KOPT-K1 (cell line): ENCODE results near the gene S100A14.

ENCODE experiments used
- H3K27ac ChIP-seq: fragments of 200-600 bp; sonication (generic); 2 replicates; pipeline ENCODE4 v1.5.1; 2016; ENCODE audit warnings: antibody characterized with exemption, mild to moderate bottlenecking, low read depth, low read length; ENCODE audit not compliant: poor library complexity, severe bottlenecking
- H3K36me3 ChIP-seq: fragments of 200-600 bp; sonication (generic); 2 replicates; pipeline ENCODE4 v1.5.1; 2017; ENCODE audit warnings: antibody characterized with exemption, mild to moderate bottlenecking, low read length, moderate library complexity; ENCODE audit not compliant: insufficient read depth
- H3K9me3 ChIP-seq: fragments of 200-600 bp; sonication (generic); 2 replicates; pipeline ENCODE4 v1.5.1; 2017; ENCODE audit warnings: antibody characterized with exemption, low read length, mild to moderate bottlenecking; ENCODE audit not compliant: insufficient read depth, poor library complexity, severe bottlenecking

Gene S100A14

GRCh38 chr1:153629971-153630370 is 13.8 kb upstream of the S100A14 start:
- no peaks in the 10 kb centered on the region for H3K36me3 ChIP-seq
- H3K27ac ChIP-seq = no peak overlapping the region
- no peaks in the 10 kb centered on the region for H3K9me3 ChIP-seq

- Histone ChIP-seq H3K9me3 (no peaks in the 10 kb centered on the region), H3K27ac (no peak overlapping the region), H3K36me3 (no peaks in the 10 kb centered on the region)
These were observed 13.2 kb upstream of the S100A14 start for GRCh38 chr1:153629343-153629665.

DNA sequence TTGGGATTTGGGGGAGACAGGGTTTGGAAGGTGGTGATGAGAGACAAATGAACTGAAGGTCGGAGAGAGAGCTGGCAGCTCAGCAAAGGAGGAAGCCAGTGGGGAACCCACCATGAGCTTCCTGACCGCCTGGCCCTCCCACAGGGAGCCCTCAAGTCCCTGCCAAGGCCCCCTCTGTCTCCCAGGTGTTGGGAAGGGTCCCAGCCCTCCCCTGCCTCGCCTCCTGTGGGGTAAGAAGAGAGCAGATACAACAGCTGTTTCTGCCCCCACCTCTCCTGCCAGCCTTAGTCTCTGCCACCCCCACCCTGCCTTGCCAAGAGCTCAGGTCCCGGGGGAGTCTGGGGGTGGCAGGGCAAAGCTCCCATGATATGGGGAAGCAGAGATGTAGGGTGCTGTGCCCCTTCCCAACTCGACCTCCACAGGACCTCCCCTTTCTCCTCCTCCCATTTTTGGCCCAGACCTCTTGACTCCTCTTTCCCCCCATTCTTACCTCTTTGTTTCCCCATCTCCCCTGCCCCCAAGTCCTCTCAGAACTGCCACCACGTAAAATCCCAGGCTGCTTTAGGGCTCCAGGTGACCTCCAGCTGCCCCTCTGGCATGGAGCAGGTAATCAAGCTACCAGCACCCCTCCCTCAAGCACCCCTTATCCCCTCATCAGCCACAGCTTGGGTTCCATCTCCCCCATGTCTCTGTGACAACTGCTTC is 12.7 kb upstream of the S100A14 start:
- Histone ChIP-seq H3K9me3 (no peaks in the 10 kb centered on the region), H3K36me3 (no peaks in the 10 kb centered on the region), H3K27ac (no peak overlapping the region)

DNA sequence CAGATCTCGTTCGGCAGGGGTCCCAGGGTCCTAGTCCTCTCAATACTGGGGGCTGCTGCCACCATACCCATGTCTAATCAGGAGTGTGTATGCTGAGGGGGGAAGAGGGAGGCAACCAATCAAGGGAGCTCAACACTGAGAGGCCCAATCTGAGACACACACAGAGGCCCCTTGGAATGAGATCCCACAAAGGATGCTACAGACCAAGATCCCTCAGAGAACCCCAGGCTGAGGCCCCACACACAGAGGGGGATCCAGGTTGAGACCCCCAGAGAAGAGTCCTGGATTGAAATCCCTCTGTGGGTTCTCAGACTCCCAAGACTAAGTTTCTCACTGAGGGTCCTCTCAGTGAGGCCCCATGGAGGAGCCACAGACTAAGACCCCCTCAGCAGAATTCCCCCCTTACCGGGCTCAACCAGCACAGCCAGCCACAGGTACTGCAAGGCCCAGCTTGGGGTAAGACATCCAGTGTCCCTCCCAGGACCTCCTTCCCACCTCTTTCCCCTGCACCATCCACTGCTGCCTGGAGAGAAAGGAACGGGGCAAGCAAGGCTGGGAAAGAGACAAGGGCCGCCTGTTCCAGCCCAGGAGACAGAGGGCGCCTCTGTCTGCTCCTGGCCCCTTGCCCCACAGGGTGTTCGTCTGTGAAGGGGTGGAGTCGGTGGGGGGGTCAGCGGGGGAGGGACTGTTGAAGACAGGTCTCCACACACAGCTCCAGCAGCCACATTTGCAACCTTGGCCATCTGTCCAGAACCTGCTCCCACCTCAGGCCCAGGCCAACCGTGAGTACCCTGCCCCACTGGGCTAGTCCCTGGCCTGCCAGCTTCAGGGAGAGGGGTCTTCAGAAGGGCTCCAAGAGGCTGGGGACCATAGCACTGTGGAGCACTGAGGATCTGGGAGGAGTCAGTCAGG is 11.8 kb upstream of the S100A14 start, which contains the start of gene S100A1:
S100A1 (plus strand) TSS at position 720 of the 912 bp plus-strand sequence. CDS start 2,088 bp downstream, outside the sequence.
- no peak within 1 kb of the TSS for H3K27ac ChIP-seq
- H3K36me3 ChIP-seq = no peaks in the 10 kb centered on the region

GRCh38 chr1:153626904-153627714 is 11.0 kb upstream of the S100A14 start, which contains the start of gene S100A13:
Gene S100A13, minus strand, starts transcription at chr1:153627505. Its CDS starts 1,033 bp downstream, at chr1:153626472.
- Histone ChIP-seq H3K9me3 (no peaks in the 10 kb centered on the region), H3K36me3 (no peaks in the 10 kb centered on the region), H3K27ac (no peak within 1 kb of the TSS)

More for the DNA sequence above, 11.8 kb upstream of the S100A14 start, which contains the start of gene S100A1:
- no peaks in the 10 kb centered on the region for H3K9me3 ChIP-seq

- Histone ChIP-seq H3K27ac (no peak overlapping the region), H3K9me3 (no peaks in the 10 kb centered on the region), H3K36me3 (no peaks in the 10 kb centered on the region)
These were observed 10.4 kb upstream of the S100A14 start for GRCh38 chr1:153626477-153626903.

- no peaks in the 10 kb centered on the region for H3K36me3 ChIP-seq
- H3K9me3 ChIP-seq = no peaks in the 10 kb centered on the region
- H3K27ac ChIP-seq = no peak overlapping the region
These were observed 9.0 kb upstream of the S100A14 start for GRCh38 chr1:153624965-153625611.

DNA sequence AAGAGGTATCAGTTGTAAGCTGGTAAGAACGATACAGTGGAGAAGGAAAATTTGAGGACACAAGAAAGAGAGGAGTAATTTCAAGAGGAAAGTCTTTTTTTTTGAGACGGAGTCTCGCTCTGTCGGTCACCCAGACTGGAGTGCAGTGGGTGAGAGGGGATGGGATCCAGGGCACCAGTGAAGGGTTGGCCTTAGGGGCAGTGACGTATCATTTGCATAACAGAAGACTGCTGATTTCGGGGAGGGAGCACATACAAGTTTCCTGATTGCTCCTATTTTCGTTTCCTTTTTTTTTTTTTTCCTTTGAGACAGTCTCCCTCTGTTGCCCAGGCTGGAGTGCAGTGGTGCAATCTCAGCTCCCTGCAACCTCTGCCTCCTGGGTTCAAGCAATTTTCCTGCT is 7.0 kb upstream of the S100A14 start:
- no peak overlapping the region for H3K27ac ChIP-seq
- H3K9me3 ChIP-seq = peaks cover 4% of the 10 kb centered on the region
- H3K36me3 ChIP-seq = no peaks in the 10 kb centered on the region

DNA sequence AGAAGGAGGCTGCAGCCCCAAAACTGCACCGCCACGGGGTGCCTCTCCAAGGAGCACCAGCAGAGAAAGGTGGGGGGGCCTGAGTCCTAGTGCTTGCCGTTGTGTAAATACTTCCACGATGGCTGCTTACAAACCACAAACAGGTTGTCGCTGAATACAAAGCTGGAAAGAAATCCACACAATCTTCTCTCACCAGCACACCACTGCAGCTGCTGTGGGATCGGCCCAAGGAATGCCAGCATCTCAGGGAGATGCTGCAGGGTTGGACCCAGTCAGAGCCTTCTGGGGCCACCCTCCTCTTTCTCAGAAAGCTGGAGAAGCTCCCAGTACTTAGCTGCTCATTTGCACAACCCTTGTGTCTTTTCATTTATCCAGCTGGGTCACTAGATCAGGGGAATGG is 3.0 kb upstream of the S100A14 start:
- Histone ChIP-seq H3K9me3 (peaks cover 4% of the 10 kb centered on the region), H3K27ac (no peak overlapping the region), H3K36me3 (no peaks in the 10 kb centered on the region)

GRCh38 chr1:153617663-153618062 is 1.5 kb upstream of the S100A14 start:
- Histone ChIP-seq H3K36me3 (no peaks in the 10 kb centered on the region), H3K27ac (no peak overlapping the region), H3K9me3 (peaks cover 4% of the 10 kb centered on the region)

GRCh38 chr1:153616917-153617311 is 789 bp upstream of the S100A14 start:
- Histone ChIP-seq H3K27ac (no peak overlapping the region), H3K36me3 (no peaks in the 10 kb centered on the region), H3K9me3 (peaks cover 4% of the 10 kb centered on the region)

- H3K27ac ChIP-seq = no peak overlapping the region
These were observed 719 bp downstream of the S100A14 start for GRCh38 chr1:153615406-153615805.

GRCh38 chr1:153614906-153615305 is 1.2 kb downstream of the S100A14 start:
- no peak overlapping the region for H3K27ac ChIP-seq
- peaks cover 4% of the 10 kb centered on the region for H3K9me3 ChIP-seq

More at GRCh38 chr1:153615406-153615805, 719 bp downstream of the S100A14 start:
- H3K36me3 ChIP-seq = no peaks in the 10 kb centered on the region
- peaks cover 4% of the 10 kb centered on the region for H3K9me3 ChIP-seq

DNA sequence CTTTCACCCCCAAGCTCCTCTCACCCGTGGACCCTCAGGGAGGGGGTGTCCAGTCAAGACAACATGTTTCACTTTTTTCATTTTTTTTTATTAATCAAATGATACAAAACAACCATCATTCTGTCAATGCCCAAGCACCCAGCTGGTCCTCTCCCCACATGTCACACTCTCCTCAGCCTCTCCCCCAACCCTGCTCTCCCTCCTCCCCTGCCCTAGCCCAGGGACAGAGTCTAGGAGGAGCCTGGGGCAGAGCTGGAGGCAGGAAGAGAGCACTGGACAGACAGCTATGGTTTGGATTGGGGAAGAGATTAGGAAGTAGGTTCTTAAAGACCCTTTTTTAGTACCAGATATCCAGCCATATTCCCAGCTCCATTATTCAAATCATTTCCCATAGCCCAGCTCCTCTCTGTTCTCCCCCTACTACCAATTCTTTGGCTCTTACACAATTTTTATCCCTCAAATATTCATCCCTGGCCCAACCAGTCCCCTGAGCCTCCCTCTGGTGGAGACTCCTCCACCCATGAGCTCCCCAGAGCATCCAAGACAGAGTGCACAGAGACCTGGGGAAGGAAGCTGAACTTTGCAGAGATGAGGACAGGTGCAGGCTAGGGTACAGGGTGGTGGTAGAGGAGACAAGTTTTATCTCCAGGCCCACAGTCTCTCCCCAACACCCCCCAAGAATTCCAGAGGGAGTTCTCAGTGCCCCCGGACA is 1.8 kb downstream of the S100A14 start:
- H3K9me3 ChIP-seq = no peaks in the 10 kb centered on the region
- no peaks in the 10 kb centered on the region for H3K36me3 ChIP-seq
- H3K27ac ChIP-seq = no peak overlapping the region

More at GRCh38 chr1:153614906-153615305, 1.2 kb downstream of the S100A14 start:
- H3K36me3 ChIP-seq = no peaks in the 10 kb centered on the region
